ENCODE data around the gene PRKCH. TPM values are rescaled to one million over a fixed set of nuclear protein-coding genes. Genes with fewer than 3 reads are reported as not detected.

PRKCH gene
- total and polyA plus RNA-seq, 10 of the 15 experiments (the other 5 are each of a cell fraction or from before 2014, with no cell fraction given): 10.7 to 140 (median 33.2) TPM

- TF ChIP-seq TCF12 (IDR thresholded peaks at IDR 0.05; ENCODE audit: low read depth, low read length): no peak
Measured at GRCh38 chr14:61525293-61526011, 204.1 kb downstream of the PRKCH start (continued).

- intact Hi-C loops (cut with micrococcal nuclease; ENCODE audit: unreplicated experiment): no loop called here
- H4K20me1 ChIP-seq (ENCODE audit: control insufficient read depth, insufficient read depth): no peaks in the 10 kb centered on the region
- WGBS (ENCODE audit: insufficient coverage, insufficient replicate concordance, low lambda C conversion rate, missing lambda C conversion rate): 88% methylated on average over 9 of the region's 9 CpGs
- no TSS peak for BruUV-seq (replicated peaks)
- in situ Hi-C loops (cut with MboI): no loop called here
- H3K27ac ChIP-seq (ENCODE audit: control insufficient read depth, insufficient read depth): no peak overlapping the region
- no peak for FAIRE-seq
- no peak overlapping the region for H3K9ac ChIP-seq (ENCODE audit: control insufficient read depth, insufficient read depth, low read length)
- SMC1A ChIA-PET (ENCODE audit: uncharacterized antibody, unreplicated experiment): interaction anchor here (0.6 to 1.6 kb wide), 4 partner anchors 8 to 76 kb away, joined by 3 to 5 read pairs (median 4); no protein-coding TSS in a partner anchor
- ATAC-seq: no peak
- H2AFZ ChIP-seq (ENCODE audit: control insufficient read depth, low read depth, low read length): no peak overlapping the region
- H3K79me2 ChIP-seq (ENCODE audit: control insufficient read depth, insufficient read depth, low read length): no peaks in the 10 kb centered on the region
- H3K27me3 ChIP-seq (replicated peaks in 1 of 2; ENCODE audit: control insufficient read depth in 2 of 2, insufficient read depth in 2 of 2, low read length in 1 of 2): no peaks in the 10 kb centered on the region
- no peak overlapping the region for H3K4me3 ChIP-seq
- DNase-seq (ENCODE audit: low read depth, low spot score): no peak
- peaks cover 21 to 22% of the 10 kb centered on the region in 2 experiments for H3K36me3 ChIP-seq (ENCODE audit: control insufficient read depth in 2 of 2, insufficient read depth in 2 of 2, low read length in 1 of 2)
- peaks cover 15% of the 10 kb centered on the region for H3K4me1 ChIP-seq (ENCODE audit: control insufficient read depth, insufficient read depth, low read length)
- TF ChIP-seq RAD21 (IDR thresholded peaks at IDR 0.05; ENCODE audit: insufficient read depth, low read depth, low read length) (no peak), RAD51 (IDR thresholded peaks at IDR 0.05) (no peak), SMAD5 (IDR thresholded peaks at IDR 0.05; ENCODE audit: low read depth) (no peak), NR2C1 (IDR thresholded peaks at IDR 0.05) (no peak), IRF4 (IDR thresholded peaks at IDR 0.05; ENCODE audit: low read depth, low read length) (no peak)
- H3K4me2 ChIP-seq (ENCODE audit: control insufficient read depth, insufficient read depth): no peak overlapping the region
- POLR2A ChIA-PET: interaction anchor here (1.3 kb wide), 1 partner anchor 23 kb away, joined by 7 read pairs; no protein-coding TSS in a partner anchor
- CTCF ChIA-PET: interaction anchor here (0.6 kb wide), 1 partner anchor 217 kb away, joined by 3 read pairs; no protein-coding TSS in a partner anchor
- no peaks in the 10 kb centered on the region; the same call in 2 of the 3 replicates for H3K9me3 ChIP-seq (replicated peaks; ENCODE audit: control insufficient read depth, insufficient read depth, low read length)
- RAD21 ChIA-PET (ENCODE audit: unreplicated experiment): no interaction called here
Measured at GRCh38 chr14:61526405-61527312, 205.3 kb downstream of the PRKCH start.

Measured in GM12878 (cell line).